DND-41 (cell line): ENCODE results near the gene LINC00237.

Experiments used
- CTCF ChIP-seq: IDR thresholded peaks from 2 replicates; pipeline ENCODE4 v1.5.1; 2012; ENCODE audit warnings: borderline replicate concordance, low read length, moderate library complexity, mild to moderate bottlenecking; ENCODE audit not compliant: poor library complexity, severe bottlenecking; ENCODE audit errors: extremely low read depth
- EZH2 ChIP-seq: IDR thresholded peaks from 3 replicates; pipeline ENCODE4 v1.6.1; 2012; ENCODE audit warnings: borderline replicate concordance, low read depth, mild to moderate bottlenecking, moderate library complexity, low read length, inconsistent platforms; ENCODE audit not compliant: severe bottlenecking

DNA sequence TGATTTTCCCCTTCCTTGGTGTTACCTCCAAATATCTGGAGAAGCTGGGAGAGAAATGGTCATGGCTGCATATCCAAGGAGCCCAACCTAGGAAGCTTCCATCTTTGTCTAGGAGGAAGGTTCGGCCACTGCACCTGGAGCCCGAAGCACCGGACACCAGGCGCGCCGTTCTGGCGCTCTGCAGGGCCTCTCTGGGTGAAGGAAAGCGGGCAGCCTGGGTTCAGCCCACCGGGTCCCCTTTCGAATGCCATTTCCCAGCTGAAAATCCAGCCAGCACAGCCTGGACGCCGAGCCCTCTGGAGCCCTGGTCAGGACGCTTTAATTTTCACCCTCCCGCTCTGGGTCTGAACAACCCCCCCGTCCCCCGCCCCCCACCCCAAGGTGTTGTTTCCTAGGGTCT, 1.2 kb downstream of the LINC00237 start:
- TF ChIP-seq CTCF (no peak), EZH2 (no peak)
